Cardiac muscle cell (in vitro differentiated cells and primary cell): ENCODE data around the gene YIPF7. TPM values are rescaled to one million over a fixed set of nuclear protein-coding genes. Genes with fewer than 3 reads are reported as not detected.

ENCODE experiments used
- DNase-seq, 2 donors: peaks; one replicate each; pipeline versions ENCODE4 v3.0.0 to v3.0.0-alpha.2; 2010 to 2017; ENCODE audit warnings: low read depth in 1 of 2, low spot score in 1 of 2
- H3K27ac ChIP-seq: fragments of 200-600 bp; sonication (generic); 2 replicates; pipeline ENCODE4 v1.5.1; 2016
- H3K27me3 ChIP-seq: fragments of 200-600 bp; sonication (generic); 2 replicates; pipeline ENCODE4 v1.6.0; 2016; ENCODE audit warnings: control low read depth
- H3K36me3 ChIP-seq: fragments of 200-600 bp; sonication (generic); 2 replicates; pipeline ENCODE4 v1.5.1; 2016; ENCODE audit warnings: control low read depth
- H3K4me1 ChIP-seq: fragments of 200-600 bp; sonication (generic); 2 replicates; pipeline ENCODE4 v1.8.1; 2017; ENCODE audit warnings: low read depth, mild to moderate bottlenecking, mixed run types
- H3K4me3 ChIP-seq: fragments of 200-600 bp; sonication (generic); 2 replicates; pipeline ENCODE4 v1.5.1; 2016; ENCODE audit warnings: mild to moderate bottlenecking
- H3K9me3 ChIP-seq: fragments of 200-600 bp; sonication (generic); 2 replicates; pipeline ENCODE4 v1.5.1; 2017; ENCODE audit warnings: low read depth, mild to moderate bottlenecking, control low read depth
- polyA plus RNA-seq: library from polyadenylated mRNA; unstranded; fragments of >200 nt; fragmentation: Nextera tagmentation; extraction: Ambion mirVana; gene quantifications from 2 replicates; pipeline ENCODE4 v1.2.1, GENCODE V29; 2016
- total RNA-seq: library from RNA; depleted of rRNA; stranded (reverse); fragments of >200 nt; gene quantifications from 2 replicates; pipeline ENCODE4 v1.2.3, GENCODE V29; 2016
- TF ChIP-seq, protein P1 (sequence below): IDR thresholded peaks from 2 replicates; pipeline ENCODE4 v1.5.1; 2012; ENCODE audit warnings: low read depth, mild to moderate bottlenecking, low read length

The YIPF7 gene
- total and polyA plus RNA-seq, 2 experiments from 2014 or later, result not detected

DNA sequence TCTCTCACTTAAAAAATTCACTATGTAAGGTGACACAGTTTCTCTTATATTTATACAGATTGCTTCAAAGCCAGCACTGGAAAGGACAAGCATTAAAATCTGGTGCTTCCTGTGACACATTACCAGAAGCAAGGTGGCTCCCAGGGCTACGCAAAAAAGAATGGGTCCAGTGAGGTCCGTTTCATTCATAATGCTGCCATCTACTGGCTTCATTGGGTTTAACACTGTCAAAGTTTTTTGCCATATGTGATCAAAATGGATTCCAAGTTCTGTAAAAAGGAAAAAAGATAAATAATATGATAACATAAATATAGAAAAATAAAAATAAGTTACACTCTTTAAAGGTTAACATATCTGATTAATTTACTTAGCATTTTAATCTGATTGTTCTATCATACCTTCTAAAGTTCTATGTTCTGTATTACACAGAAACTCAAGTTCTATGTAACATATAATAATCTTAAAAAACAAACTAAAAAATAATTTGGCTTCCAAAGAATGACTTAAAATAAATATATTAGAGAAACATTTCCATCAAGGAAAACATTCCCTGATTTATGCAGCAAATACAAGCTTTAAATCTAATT, 22.1 kb downstream of the YIPF7 start:
- no peak overlapping the region for H3K4me3 ChIP-seq
- no peaks in the 10 kb centered on the region for H3K9me3 ChIP-seq
- no peaks in the 10 kb centered on the region for H3K36me3 ChIP-seq
- no peak overlapping the region for H3K27ac ChIP-seq
- DNase-seq, result peak; percentile 64 to 71
- TF ChIP-seq, protein P1, sequence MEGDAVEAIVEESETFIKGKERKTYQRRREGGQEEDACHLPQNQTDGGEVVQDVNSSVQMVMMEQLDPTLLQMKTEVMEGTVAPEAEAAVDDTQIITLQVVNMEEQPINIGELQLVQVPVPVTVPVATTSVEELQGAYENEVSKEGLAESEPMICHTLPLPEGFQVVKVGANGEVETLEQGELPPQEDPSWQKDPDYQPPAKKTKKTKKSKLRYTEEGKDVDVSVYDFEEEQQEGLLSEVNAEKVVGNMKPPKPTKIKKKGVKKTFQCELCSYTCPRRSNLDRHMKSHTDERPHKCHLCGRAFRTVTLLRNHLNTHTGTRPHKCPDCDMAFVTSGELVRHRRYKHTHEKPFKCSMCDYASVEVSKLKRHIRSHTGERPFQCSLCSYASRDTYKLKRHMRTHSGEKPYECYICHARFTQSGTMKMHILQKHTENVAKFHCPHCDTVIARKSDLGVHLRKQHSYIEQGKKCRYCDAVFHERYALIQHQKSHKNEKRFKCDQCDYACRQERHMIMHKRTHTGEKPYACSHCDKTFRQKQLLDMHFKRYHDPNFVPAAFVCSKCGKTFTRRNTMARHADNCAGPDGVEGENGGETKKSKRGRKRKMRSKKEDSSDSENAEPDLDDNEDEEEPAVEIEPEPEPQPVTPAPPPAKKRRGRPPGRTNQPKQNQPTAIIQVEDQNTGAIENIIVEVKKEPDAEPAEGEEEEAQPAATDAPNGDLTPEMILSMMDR, result peak; percentile 70
- no peaks in the 10 kb centered on the region for H3K27me3 ChIP-seq
- no peaks in the 10 kb centered on the region for H3K4me1 ChIP-seq

DNA sequence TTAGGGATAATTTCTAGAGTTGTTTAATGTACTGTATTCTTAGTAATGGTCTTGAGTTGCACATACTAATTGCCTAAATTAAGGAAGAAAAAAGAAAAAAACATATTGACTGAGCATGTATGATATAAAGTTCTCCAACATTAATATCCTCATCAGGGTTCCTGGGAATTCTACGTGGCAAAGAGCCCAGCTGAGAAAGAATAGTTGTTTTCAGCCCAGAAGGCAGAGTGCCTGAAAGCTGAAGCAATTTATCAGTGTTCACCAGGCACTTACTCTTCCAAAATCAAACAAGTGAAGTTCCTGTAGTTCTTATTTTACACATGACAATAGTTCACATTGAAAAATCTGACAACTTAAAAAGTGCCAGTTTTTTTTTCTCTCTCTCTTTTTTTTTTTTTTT, 27.7 kb downstream of the YIPF7 start:
- no peak overlapping the region for H3K27ac ChIP-seq
- no peaks in the 10 kb centered on the region for H3K36me3 ChIP-seq
- H3K4me3 ChIP-seq, result no peak overlapping the region
- H3K27me3 ChIP-seq, result no peaks in the 10 kb centered on the region
- TF ChIP-seq, protein P1, result no peak
- no peak for DNase-seq
- H3K4me1 ChIP-seq, result no peaks in the 10 kb centered on the region
- no peaks in the 10 kb centered on the region for H3K9me3 ChIP-seq

DNA sequence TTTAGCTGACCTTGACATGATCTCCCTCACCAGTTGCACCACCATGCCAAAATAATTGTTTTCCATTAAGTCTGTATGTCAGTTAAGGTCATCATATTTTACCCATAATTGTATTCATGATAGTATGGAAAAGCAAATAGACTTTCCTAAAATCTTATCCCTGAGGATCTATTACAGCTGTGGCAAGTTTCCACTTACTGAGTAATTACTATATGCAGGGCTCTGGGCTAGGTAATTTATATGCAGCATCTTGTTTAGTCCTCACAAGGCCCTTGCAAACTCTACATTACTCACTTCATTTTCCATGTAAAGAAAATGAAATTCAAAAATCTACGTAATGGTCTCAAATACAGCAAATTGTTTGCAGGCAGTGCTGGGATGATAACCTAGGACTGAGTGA, 34.8 kb downstream of the YIPF7 start:
- H3K36me3 ChIP-seq, result no peaks in the 10 kb centered on the region
- H3K27ac ChIP-seq, result no peak overlapping the region
- H3K4me3 ChIP-seq, result no peak overlapping the region
- no peaks in the 10 kb centered on the region for H3K4me1 ChIP-seq
- H3K9me3 ChIP-seq, result no peaks in the 10 kb centered on the region
- no peaks in the 10 kb centered on the region for H3K27me3 ChIP-seq
- TF ChIP-seq, protein P1, result no peak
- DNase-seq, result no peak

DNA sequence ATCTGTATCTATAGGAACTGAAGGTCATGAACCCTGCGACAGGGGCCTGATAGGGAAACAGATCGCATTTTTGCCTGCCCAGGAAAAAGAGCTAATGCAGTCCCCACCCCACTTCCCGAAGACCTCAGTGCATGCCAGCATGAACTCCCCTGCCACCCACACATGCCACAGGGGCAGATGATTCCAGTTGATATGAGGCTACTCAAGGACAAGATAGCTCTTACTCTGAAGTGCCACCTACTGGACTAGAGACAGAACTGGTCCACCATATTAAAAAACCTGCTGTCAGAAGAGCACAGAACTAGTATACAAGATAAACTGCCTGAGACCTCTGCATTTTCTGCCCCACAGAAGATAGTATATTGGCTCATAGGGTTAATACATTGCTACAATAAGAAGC, 68.0 kb downstream of the YIPF7 start:
- H3K36me3 ChIP-seq, result no peaks in the 10 kb centered on the region
- no peaks in the 10 kb centered on the region for H3K9me3 ChIP-seq
- H3K27me3 ChIP-seq, result no peaks in the 10 kb centered on the region
- no peak overlapping the region for H3K4me3 ChIP-seq
- DNase-seq, result no peak
- no peaks in the 10 kb centered on the region for H3K4me1 ChIP-seq
- TF ChIP-seq, protein P1, result no peak
- H3K27ac ChIP-seq, result no peak overlapping the region

DNA sequence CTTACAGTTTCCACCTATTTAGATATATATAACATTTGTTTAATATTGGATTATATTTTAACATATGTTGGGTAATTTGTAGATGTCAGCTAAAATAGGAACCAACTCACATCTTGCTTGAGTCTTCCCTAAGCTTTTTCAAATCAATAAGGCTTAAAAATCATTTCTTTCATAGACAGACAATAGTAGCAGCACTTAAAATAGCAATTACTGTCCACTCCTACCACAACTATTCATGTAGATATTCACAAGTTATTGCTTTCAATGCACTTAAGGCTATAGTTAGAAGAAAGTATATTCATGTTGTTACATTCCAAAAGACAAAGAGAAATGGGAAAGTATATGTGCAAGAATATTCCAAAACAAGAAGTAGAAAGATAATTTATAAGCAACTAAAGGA, 71.2 kb downstream of the YIPF7 start:
- H3K4me1 ChIP-seq, result no peaks in the 10 kb centered on the region
- no peaks in the 10 kb centered on the region for H3K36me3 ChIP-seq
- no peak overlapping the region for H3K27ac ChIP-seq
- H3K4me3 ChIP-seq, result no peak overlapping the region
- DNase-seq, result no peak
- H3K9me3 ChIP-seq, result no peaks in the 10 kb centered on the region
- H3K27me3 ChIP-seq, result no peaks in the 10 kb centered on the region
- TF ChIP-seq, protein P1, result no peak
